ENCODE measurements around the gene KERA.

DNA sequence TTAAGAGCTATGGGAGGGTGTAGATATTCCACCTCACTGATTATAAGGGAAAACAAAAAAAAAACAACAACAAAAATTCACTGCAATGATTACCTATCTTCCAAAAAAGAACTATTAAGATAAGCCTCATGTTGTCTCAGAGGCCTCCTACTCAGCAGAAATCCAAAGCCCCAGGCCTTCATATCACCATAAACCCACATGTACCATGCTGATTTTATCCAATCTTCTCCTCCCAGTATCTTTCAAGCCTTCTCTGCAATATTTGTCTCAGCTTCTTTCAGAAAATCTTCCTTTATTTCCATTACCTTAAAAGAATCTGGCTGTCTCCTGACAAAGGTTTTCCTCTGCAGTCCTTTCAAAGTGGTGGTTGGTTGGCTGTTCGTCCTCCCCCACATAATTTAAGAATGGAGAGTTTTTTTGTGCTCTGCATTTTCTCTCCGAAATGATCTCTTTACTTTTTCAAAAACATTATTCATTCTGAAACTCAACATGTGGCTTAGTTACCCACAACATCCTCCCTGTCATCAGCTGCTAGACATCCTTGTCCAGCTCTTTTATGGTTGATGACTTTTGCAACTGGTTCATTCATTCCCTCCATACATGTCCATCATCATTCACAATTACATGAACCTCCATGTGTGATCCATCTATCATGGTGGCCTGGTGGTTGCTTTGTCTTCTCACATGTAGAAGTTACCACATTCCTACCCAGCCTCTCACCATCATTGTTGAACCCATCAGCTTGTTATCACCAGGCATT is 50.1 kb downstream of the KERA start:
- TF ChIP-seq POLR2A (IDR thresholded peaks at IDR 0.05; ENCODE audit: low read length): no peak
- TF ChIP-seq GATA1 (IDR thresholded peaks at IDR 0.05; ENCODE audit: low read depth, low read length): no peak

Data from erythroblast (primary cell).